ENCODE results near the gene PIGA.

DNA sequence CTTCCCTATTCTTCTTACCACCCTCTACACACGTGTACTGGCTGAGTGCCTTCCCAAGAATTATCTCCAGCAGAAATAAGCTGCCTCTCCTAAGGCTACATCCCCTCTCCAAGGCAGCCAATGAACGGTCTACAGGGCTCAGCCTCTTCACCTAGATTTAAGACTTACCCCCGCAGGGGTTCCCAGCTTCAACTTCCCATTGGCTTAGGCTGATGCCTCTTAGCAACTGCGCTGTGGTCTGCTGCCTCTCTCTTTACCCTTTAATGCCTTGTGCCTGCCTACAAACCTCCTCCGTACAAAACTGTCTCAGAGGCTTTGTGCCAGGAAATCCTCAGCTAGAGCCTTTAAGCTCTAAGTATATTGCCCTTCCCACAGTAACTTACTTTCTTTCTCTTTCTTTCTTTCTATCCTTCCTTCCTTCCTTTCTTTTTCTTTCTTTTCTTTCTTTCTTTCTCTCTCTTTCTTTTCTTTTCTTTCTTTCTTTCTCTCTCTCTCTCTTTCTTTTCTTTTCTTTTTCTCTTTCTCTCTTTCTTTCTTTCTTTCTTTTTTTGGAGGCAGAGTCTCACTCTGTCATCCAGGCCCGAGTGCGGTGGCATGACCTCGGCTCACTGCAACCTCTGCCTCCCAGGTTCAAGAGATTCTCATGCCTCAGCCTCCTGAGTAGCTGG, 15.1 kb upstream of the PIGA start:
- no peak for TF ChIP-seq ZBTB20 (tag by site-specific recombination; IDR thresholded peaks at IDR 0.05)
- TF ChIP-seq, protein P1, sequence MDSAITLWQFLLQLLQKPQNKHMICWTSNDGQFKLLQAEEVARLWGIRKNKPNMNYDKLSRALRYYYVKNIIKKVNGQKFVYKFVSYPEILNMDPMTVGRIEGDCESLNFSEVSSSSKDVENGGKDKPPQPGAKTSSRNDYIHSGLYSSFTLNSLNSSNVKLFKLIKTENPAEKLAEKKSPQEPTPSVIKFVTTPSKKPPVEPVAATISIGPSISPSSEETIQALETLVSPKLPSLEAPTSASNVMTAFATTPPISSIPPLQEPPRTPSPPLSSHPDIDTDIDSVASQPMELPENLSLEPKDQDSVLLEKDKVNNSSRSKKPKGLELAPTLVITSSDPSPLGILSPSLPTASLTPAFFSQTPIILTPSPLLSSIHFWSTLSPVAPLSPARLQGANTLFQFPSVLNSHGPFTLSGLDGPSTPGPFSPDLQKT (IDR thresholded peaks at IDR 0.05; ENCODE audit: borderline replicate concordance, low read depth, low read length): no peak
- TF ChIP-seq ZNF335 (tag by site-specific recombination; conservative IDR thresholded peaks at IDR 0.05): no peak
- TF ChIP-seq, protein P2, sequence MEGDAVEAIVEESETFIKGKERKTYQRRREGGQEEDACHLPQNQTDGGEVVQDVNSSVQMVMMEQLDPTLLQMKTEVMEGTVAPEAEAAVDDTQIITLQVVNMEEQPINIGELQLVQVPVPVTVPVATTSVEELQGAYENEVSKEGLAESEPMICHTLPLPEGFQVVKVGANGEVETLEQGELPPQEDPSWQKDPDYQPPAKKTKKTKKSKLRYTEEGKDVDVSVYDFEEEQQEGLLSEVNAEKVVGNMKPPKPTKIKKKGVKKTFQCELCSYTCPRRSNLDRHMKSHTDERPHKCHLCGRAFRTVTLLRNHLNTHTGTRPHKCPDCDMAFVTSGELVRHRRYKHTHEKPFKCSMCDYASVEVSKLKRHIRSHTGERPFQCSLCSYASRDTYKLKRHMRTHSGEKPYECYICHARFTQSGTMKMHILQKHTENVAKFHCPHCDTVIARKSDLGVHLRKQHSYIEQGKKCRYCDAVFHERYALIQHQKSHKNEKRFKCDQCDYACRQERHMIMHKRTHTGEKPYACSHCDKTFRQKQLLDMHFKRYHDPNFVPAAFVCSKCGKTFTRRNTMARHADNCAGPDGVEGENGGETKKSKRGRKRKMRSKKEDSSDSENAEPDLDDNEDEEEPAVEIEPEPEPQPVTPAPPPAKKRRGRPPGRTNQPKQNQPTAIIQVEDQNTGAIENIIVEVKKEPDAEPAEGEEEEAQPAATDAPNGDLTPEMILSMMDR (tag by site-specific recombination; IDR thresholded peaks at IDR 0.05): no peak
- TF ChIP-seq ZNF23 (tag by site-specific recombination; IDR thresholded peaks at IDR 0.05; ENCODE audit: borderline replicate concordance): no peak
- TF ChIP-seq ZNF133 (tag by site-specific recombination; IDR thresholded peaks at IDR 0.05): no peak
- no peak for TF ChIP-seq ZSCAN23 (tag by site-specific recombination; IDR thresholded peaks at IDR 0.05)
- TF ChIP-seq, protein P3, sequence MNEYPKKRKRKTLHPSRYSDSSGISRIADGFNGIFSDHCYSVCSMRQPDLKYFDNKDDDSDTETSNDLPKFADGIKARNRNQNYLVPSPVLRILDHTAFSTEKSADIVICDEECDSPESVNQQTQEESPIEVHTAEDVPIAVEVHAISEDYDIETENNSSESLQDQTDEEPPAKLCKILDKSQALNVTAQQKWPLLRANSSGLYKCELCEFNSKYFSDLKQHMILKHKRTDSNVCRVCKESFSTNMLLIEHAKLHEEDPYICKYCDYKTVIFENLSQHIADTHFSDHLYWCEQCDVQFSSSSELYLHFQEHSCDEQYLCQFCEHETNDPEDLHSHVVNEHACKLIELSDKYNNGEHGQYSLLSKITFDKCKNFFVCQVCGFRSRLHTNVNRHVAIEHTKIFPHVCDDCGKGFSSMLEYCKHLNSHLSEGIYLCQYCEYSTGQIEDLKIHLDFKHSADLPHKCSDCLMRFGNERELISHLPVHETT (tag by site-specific recombination; IDR thresholded peaks at IDR 0.05): no peak
- TF ChIP-seq, protein P4, sequence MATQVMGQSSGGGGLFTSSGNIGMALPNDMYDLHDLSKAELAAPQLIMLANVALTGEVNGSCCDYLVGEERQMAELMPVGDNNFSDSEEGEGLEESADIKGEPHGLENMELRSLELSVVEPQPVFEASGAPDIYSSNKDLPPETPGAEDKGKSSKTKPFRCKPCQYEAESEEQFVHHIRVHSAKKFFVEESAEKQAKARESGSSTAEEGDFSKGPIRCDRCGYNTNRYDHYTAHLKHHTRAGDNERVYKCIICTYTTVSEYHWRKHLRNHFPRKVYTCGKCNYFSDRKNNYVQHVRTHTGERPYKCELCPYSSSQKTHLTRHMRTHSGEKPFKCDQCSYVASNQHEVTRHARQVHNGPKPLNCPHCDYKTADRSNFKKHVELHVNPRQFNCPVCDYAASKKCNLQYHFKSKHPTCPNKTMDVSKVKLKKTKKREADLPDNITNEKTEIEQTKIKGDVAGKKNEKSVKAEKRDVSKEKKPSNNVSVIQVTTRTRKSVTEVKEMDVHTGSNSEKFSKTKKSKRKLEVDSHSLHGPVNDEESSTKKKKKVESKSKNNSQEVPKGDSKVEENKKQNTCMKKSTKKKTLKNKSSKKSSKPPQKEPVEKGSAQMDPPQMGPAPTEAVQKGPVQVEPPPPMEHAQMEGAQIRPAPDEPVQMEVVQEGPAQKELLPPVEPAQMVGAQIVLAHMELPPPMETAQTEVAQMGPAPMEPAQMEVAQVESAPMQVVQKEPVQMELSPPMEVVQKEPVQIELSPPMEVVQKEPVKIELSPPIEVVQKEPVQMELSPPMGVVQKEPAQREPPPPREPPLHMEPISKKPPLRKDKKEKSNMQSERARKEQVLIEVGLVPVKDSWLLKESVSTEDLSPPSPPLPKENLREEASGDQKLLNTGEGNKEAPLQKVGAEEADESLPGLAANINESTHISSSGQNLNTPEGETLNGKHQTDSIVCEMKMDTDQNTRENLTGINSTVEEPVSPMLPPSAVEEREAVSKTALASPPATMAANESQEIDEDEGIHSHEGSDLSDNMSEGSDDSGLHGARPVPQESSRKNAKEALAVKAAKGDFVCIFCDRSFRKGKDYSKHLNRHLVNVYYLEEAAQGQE (tag by site-specific recombination; IDR thresholded peaks at IDR 0.05): no peak
- no peak for TF ChIP-seq ZNF776 (tag by site-specific recombination; IDR thresholded peaks at IDR 0.05; ENCODE audit: borderline replicate concordance)
- no peak for TF ChIP-seq ZNF600 (tag by site-specific recombination; IDR thresholded peaks at IDR 0.05)
